CD4-positive, alpha-beta T cell (primary cell): ENCODE measurements around the gene EDAR. TPM values are rescaled to one million over a fixed set of nuclear protein-coding genes. Genes with fewer than 3 reads are reported as not detected.

Source experiments
- ATAC-seq: fragments of 200-7000 bp; cut with Tn5 transposase; one replicate; pipeline ENCODE4 v1.10.0; 2022; ENCODE audit warnings: mild to moderate bottlenecking; ENCODE audit not compliant: poor library complexity
- CTCF ChIA-PET: fragments of 350-600 bp; sonication (Branson Sonifier 250); formaldehyde crosslinking; loops from one replicate; lab custom pipeline; 2021; ENCODE audit warnings: antibody characterized with exemption, inconsistent platforms; lab: Charles Lee
- POLR2A ChIA-PET: fragments of 350-600 bp; sonication (Branson Sonifier 250); formaldehyde crosslinking; loops from one replicate; lab custom pipeline; 2021; ENCODE audit warnings: antibody characterized with exemption, inconsistent platforms; lab: Charles Lee
- DNase-seq, 14 experiments: peaks; one replicate each; pipeline ENCODE4 v3.0.0-alpha.2; 2013 to 2020; ENCODE audit warnings: mixed read lengths in 2 of 14
- H3K27ac ChIP-seq, 2 donors: one replicate each; pipeline versions ENCODE4 v1.5.1 to v1.7.0; 2013; ENCODE audit warnings: low read length in 2 of 2, low read depth in 1 of 2, mild to moderate bottlenecking in 1 of 2
- H3K27me3 ChIP-seq, 2 experiments: 1 replicate in 1 of 2; 2 replicates in 1 of 2; pipeline versions ENCODE4 v1.6.1 to v1.7.0; 2013; ENCODE audit warnings: low read length in 2 of 2, control low read depth in 1 of 2, mild to moderate bottlenecking in 1 of 2, moderate library complexity in 1 of 2; ENCODE audit not compliant: insufficient read depth in 2 of 2, control insufficient read depth in 1 of 2
- H3K36me3 ChIP-seq: one replicate; pipeline ENCODE4 v1.6.1; 2013; ENCODE audit warnings: low read length, control low read depth; ENCODE audit not compliant: insufficient read depth
- H3K4me1 ChIP-seq: one replicate; pipeline ENCODE4 v1.6.1; 2013; ENCODE audit warnings: low read length, control low read depth; ENCODE audit not compliant: insufficient read depth
- H3K4me3 ChIP-seq: one replicate; pipeline ENCODE4 v1.5.1; 2013; ENCODE audit warnings: mild to moderate bottlenecking, low read length, moderate library complexity
- H3K9me3 ChIP-seq, 2 experiments: 1 replicate in 1 of 2; 2 replicates in 1 of 2; pipeline versions ENCODE4 v1.6.1 to v1.7.0; 2013; ENCODE audit warnings: low read length in 2 of 2, mild to moderate bottlenecking in 2 of 2, control low read depth in 1 of 2, moderate library complexity in 1 of 2; ENCODE audit not compliant: control insufficient read depth in 1 of 2, insufficient read depth in 1 of 2
- H3K27ac Mint-ChIP-seq: one replicate; pipeline ENCODE4 v1.8.0; 2020; ENCODE audit warnings: mixed read lengths
- H3K27me3 Mint-ChIP-seq: one replicate; pipeline ENCODE4 v1.8.0; 2021; ENCODE audit warnings: mixed read lengths
- H3K36me3 Mint-ChIP-seq: one replicate; pipeline ENCODE4 v1.8.0; 2021; ENCODE audit warnings: low read depth, mixed read lengths
- H3K4me1 Mint-ChIP-seq: one replicate; pipeline ENCODE4 v1.8.0; 2021; ENCODE audit warnings: low read depth, mixed read lengths
- H3K4me3 Mint-ChIP-seq: one replicate; pipeline ENCODE4 v1.8.0; 2020; ENCODE audit warnings: mild to moderate bottlenecking, mixed read lengths
- H3K9me3 Mint-ChIP-seq: one replicate; pipeline ENCODE4 v1.8.0; 2020; ENCODE audit warnings: mixed read lengths
- CTCF ChIP-seq: fragments of 200-600 bp; IDR thresholded peaks from one replicate; pipeline ENCODE4 v1.8.0; 2022; ENCODE audit warnings: antibody characterized with exemption, mild to moderate bottlenecking
- intact Hi-C, 2 experiments: fragments of 100-400 bp; cut with DNase I in 1 of 2; cut with micrococcal nuclease in 1 of 2; formaldehyde crosslinking; loops; one replicate each; pipeline versions ENCODE4 v1.15.1 to v1.9.0; 2023 to 2025; cut with DNase I, micrococcal nuclease
- total RNA-seq, 174 experiments: library from RNA in 2 of 174; stranded (reverse) in 2 of 174; gene quantifications; one replicate each; pipeline ENCODE4 v1.2.3 and lab custom pipeline; 2021 to 2026

Gene EDAR
- total RNA-seq, 2 experiments from 2014 or later = 9.4 to 10.3 TPM

DNA sequence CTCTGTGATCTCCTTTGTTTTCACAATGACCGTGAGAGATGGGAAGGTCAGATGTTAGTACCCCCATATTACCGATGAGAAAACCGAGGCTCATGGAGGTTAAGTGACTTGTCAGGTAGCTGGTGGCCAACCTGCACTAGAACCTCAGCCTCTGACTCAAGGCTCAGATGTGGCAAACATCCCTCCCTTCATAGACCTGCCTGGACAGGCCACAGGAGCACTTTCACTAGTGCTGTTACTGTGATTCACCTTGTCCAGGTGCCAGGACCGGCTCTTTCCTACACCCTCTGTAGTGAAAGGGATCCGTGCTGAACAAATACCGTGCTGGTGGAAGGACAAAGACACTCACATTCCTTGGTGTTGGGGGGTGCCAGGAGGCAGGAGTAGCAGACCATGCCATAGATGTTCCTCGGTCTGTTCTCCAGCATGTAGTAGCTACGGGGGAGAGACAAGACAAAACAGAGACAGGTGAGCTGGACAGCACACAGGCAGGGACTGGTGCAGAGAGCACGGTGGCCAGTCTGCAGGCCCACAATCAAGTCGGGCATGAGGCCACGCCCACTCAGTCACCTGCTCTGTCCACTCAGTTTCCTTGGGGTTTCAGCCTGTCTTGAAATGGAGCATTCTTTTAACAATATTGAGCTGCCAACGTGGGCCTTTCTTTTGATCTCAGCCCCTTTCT, 65.9 kb downstream of the EDAR start:
- Histone ChIP-seq H3K27ac (no peak overlapping the region), H3K4me3 (no peak overlapping the region), H3K9me3 (no peaks in the 10 kb centered on the region), H3K4me1 (peaks cover 2% of the 10 kb centered on the region), H3K27me3 (no peaks in the 10 kb centered on the region), H3K36me3 (no peaks in the 10 kb centered on the region)
- Mint-ChIP-seq H3K9me3 (no peaks in the 10 kb centered on the region), H3K27me3 (no peaks in the 10 kb centered on the region), H3K27ac (no peak overlapping the region), H3K4me3 (no peak overlapping the region), H3K36me3 (peaks cover 67% of the 10 kb centered on the region), H3K4me1 (peaks cover 1% of the 10 kb centered on the region)
- ATAC-seq = no peak
- POLR2A ChIA-PET = no interaction called here
- CTCF ChIA-PET = no interaction called here
- peak in 1 of 14 experiments; percentile 16 for DNase-seq
- no peak for TF ChIP-seq CTCF
- intact Hi-C loops = no loop called here

DNA sequence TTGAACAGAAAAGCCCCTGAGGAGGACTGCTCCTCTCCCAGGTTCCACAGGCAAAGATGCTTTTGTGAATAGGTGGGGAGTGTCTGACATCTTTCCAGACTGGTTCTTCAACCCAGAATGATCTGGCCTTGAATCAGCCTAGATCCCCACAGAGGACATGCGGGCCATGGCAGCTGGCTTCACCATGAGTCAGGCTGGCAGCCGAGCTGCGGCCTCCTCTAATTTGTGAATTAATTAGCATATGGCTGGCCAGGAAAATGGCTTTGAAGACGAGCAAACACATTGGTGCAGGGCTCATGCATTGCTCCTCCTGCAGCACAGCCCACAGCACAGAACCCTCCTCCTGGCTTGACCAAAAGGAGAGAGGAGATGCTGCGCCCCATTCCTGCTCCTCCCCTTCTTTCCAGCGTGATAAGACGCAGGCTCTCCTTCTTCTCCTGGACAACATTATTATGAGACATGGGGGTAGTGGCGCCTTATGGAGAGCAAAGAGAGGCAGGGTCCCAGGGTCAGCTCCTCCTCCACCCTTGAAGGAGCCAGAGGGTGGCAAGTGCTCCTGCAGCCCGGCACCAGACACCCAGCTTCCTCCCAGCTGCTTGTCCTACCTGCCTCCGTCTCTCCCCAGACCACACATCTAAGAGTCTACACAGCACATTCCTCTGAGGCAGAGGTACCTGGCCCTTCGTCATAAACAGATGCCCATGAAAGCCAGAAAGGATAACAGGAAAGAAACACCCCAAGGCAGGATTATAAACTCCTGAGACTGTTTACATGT, 66.7 kb downstream of the EDAR start:
- Mint-ChIP-seq H3K27ac (no peak overlapping the region), H3K4me1 (peaks cover 3% of the 10 kb centered on the region), H3K9me3 (no peaks in the 10 kb centered on the region), H3K36me3 (peaks cover 64% of the 10 kb centered on the region), H3K27me3 (no peaks in the 10 kb centered on the region), H3K4me3 (no peak overlapping the region)
- CTCF ChIA-PET = no interaction called here
- POLR2A ChIA-PET = no interaction called here
- intact Hi-C loops = no loop called here
- ATAC-seq (no peak), DNase-seq (peak in 1 of 14 experiments; percentile 7)
- Histone ChIP-seq H3K27me3 (no peaks in the 10 kb centered on the region), H3K36me3 (no peaks in the 10 kb centered on the region), H3K4me1 (no peaks in the 10 kb centered on the region), H3K9me3 (no peaks in the 10 kb centered on the region), H3K27ac (no peak overlapping the region), H3K4me3 (no peak overlapping the region)
- TF ChIP-seq CTCF = no peak

DNA sequence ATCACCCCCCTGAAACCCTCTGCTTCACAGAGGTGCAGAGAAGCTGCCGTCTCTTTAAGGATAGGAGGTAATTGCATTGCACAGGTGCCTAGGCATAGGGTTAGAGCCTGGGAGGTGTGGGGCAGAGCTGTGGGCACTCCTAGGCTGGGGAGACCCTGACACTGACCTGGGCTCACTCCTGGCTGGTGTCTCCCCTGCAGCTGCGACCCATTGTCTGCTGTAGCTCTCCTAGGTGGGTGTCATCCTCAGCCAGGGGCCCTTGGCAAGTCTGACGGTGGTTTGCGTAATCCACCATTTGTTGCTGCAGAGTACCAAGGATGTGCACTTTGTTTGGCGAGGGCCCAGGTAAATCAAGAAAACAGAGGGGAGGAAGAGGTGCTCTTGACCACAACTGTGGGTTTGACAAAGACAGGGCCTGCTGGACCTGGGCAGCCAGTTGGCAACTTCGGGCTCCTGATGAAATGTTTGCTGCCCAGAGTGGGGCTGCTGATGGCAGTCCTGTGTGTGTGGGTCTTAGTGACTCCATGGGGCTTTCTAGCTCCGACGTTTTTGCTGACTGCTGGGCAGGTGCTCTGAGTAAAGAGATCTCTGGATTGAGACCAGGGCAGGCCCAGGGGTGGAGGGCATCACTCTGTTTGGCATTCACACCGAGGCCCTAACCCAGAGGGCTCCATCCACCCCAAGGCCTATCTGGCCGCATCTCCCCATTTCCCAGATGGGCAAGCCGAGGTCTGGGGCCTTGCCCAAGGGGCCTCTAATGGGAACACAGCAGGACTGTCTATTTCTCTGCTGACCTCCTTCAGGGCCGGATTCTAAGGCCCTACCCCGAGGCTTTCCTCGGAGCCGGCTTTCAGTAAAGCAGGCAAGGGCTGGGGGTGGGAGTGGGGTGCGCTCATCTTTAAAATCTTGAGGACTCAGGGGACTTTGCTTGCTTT, 67.7 kb downstream of the EDAR start:
- Histone ChIP-seq H3K9me3 (no peaks in the 10 kb centered on the region), H3K27me3 (no peaks in the 10 kb centered on the region), H3K36me3 (no peaks in the 10 kb centered on the region), H3K4me3 (no peak overlapping the region), H3K27ac (no peak overlapping the region), H3K4me1 (no peaks in the 10 kb centered on the region)
- Mint-ChIP-seq H3K9me3 (no peaks in the 10 kb centered on the region), H3K27me3 (no peaks in the 10 kb centered on the region), H3K27ac (no peak overlapping the region), H3K36me3 (peaks cover 62% of the 10 kb centered on the region), H3K4me3 (no peak overlapping the region), H3K4me1 (peaks cover 9% of the 10 kb centered on the region)
- ATAC-seq = no peak
- TF ChIP-seq CTCF = no peak
- POLR2A ChIA-PET = no interaction called here
- intact Hi-C loops = no loop called here
- CTCF ChIA-PET = no interaction called here
- DNase-seq = peak in 1 of 14 experiments; percentile 14
